ENCODE results near the gene PDRG1. TPM values are rescaled to one million over a fixed set of nuclear protein-coding genes. Genes with fewer than 3 reads are reported as not detected.

PDRG1 gene
- total RNA-seq, 2 donors from 2014 or later = 5.4 to 7.9 TPM

GRCh38 chr20:31974951-31975487, 23.2 kb upstream of the PDRG1 start:
- TF ChIP-seq CTCF (IDR thresholded peaks at IDR 0.05) (no peak), POLR2A (IDR thresholded peaks at IDR 0.05) (no peak)
- Histone ChIP-seq H3K27ac (no peak overlapping the region), H3K4me3 (no peak overlapping the region), H3K4me1 (no peaks in the 10 kb centered on the region), H3K9me3 (no peaks in the 10 kb centered on the region), H3K36me3 (replicated peaks in 1 of 2; ENCODE audit: insufficient read depth in 1 of 2, low read depth in 2 of 2) (no peaks in the 10 kb centered on the region), H3K27me3 (no peaks in the 10 kb centered on the region)
- DNase-seq = no peak
- ATAC-seq = no peak
- 13 to 22% methylated on average over 10 of the region's 10 CpGs for WGBS, 2 donors
- intact Hi-C loops (cut with DNase I) = no loop called here

DNA sequence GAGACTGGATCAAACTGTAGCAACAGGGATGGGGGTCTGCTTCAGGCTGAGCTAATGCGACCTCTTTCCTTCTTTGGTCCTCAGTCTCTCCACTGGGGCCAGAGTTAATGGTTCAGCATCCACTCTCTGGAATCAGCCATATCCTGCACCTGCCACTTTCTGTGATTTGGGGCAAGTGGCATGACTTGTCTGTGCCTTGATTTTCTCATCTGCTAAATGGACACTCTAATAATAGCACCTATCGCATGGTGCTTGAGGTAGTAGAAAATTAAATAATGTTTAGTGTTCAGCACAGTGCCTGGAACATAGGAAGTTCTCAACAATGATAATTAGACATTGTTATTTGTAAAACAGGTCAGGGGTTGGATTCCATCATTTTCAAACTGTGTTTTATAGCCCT, 22.4 kb upstream of the PDRG1 start:
- 55 to 62% methylated on average over 2 of the region's 2 CpGs for WGBS, 2 donors
- no peak for ATAC-seq
- intact Hi-C loops (cut with DNase I) = no loop called here
- TF ChIP-seq POLR2A (IDR thresholded peaks at IDR 0.05) (no peak), CTCF (IDR thresholded peaks at IDR 0.05) (no peak)
- Histone ChIP-seq H3K4me1 (no peaks in the 10 kb centered on the region), H3K4me3 (no peak overlapping the region), H3K27ac (no peak overlapping the region), H3K27me3 (no peaks in the 10 kb centered on the region), H3K9me3 (no peaks in the 10 kb centered on the region), H3K36me3 (replicated peaks in 1 of 2; ENCODE audit: insufficient read depth in 1 of 2, low read depth in 2 of 2) (no peaks in the 10 kb centered on the region)
- DNase-seq = no peak

GRCh38 chr20:31972471-31973021, 20.7 kb upstream of the PDRG1 start:
- intact Hi-C loops (cut with DNase I) = no loop called here
- no peak for ATAC-seq
- no peak overlapping the region for H3K4me3 ChIP-seq
- H3K9me3 ChIP-seq = no peaks in the 10 kb centered on the region
- no peak for DNase-seq
- 21 to 31% methylated on average over 3 to 4 of the region's 4 CpGs for WGBS, 2 donors
- no peaks in the 10 kb centered on the region for H3K36me3 ChIP-seq (replicated peaks in 1 of 2; ENCODE audit: insufficient read depth in 1 of 2, low read depth in 2 of 2)
- TF ChIP-seq POLR2A (IDR thresholded peaks at IDR 0.05) = no peak
- no peak for TF ChIP-seq CTCF (IDR thresholded peaks at IDR 0.05)
- H3K27ac ChIP-seq = no peak overlapping the region
- H3K27me3 ChIP-seq = no peaks in the 10 kb centered on the region
- H3K4me1 ChIP-seq = no peaks in the 10 kb centered on the region

GRCh38 chr20:31969991-31970390, 18.1 kb upstream of the PDRG1 start:
- H3K9me3 ChIP-seq = no peaks in the 10 kb centered on the region
- H3K4me3 ChIP-seq = no peak overlapping the region
- TF ChIP-seq CTCF (IDR thresholded peaks at IDR 0.05) (no peak), POLR2A (IDR thresholded peaks at IDR 0.05) (no peak)
- no peak overlapping the region for H3K27ac ChIP-seq
- ATAC-seq (no peak), DNase-seq (no peak)
- intact Hi-C loops (cut with DNase I) = no loop called here
- H3K36me3 ChIP-seq (replicated peaks in 1 of 2; ENCODE audit: insufficient read depth in 1 of 2, low read depth in 2 of 2) = no peaks in the 10 kb centered on the region
- H3K4me1 ChIP-seq = no peaks in the 10 kb centered on the region
- 40 to 45% methylated on average over 5 of the region's 5 CpGs for WGBS, 2 donors
- H3K27me3 ChIP-seq = peaks cover 0 to 6% of the 10 kb centered on the region in 2 donors
